HG03196 (cell line): ENCODE results near the gene PEX5L.
"Not testable (repeated sequence)": the region's sequence is repeated elsewhere in the genome, so short reads cannot be mapped to it uniquely, and the experiment has no call there.

Experiments
- ATAC-seq: cut with Tn5 transposase; IDR thresholded peaks from one replicate; pipeline ENCODE4 v1.9.1; 2021; ENCODE audit not compliant: unreplicated experiment

The PEX5L gene

GRCh38 chr3:179794355-179794754, 242.4 kb downstream of the PEX5L start:
- ATAC-seq = no peak

- ATAC-seq = no peak
Observed at GRCh38 chr3:179791793-179792192, 244.9 kb downstream of the PEX5L start.

- ATAC-seq = no peak
Observed at GRCh38 chr3:179788996-179789395, 247.7 kb downstream of the PEX5L start.

- not testable (repeated sequence) for ATAC-seq
Observed at GRCh38 chr3:179782841-179783240, 253.9 kb downstream of the PEX5L start.

- ATAC-seq = no peak
Observed at GRCh38 chr3:179775416-179776122, 261.2 kb downstream of the PEX5L start.

- no peak for ATAC-seq
Observed at GRCh38 chr3:179772297-179772696, 264.4 kb downstream of the PEX5L start.

- no peak for ATAC-seq
Observed at GRCh38 chr3:179771797-179772196, 264.9 kb downstream of the PEX5L start.

- no peak for ATAC-seq
Observed at GRCh38 chr3:179769411-179770247, 267.1 kb downstream of the PEX5L start.

- ATAC-seq = no peak
Observed at GRCh38 chr3:179768080-179768479, 268.7 kb downstream of the PEX5L start.

GRCh38 chr3:179766416-179767133, 270.2 kb downstream of the PEX5L start:
- ATAC-seq = no peak

GRCh38 chr3:179765396-179765795, 271.3 kb downstream of the PEX5L start:
- ATAC-seq = no peak

GRCh38 chr3:179760944-179761343, 275.8 kb downstream of the PEX5L start:
- ATAC-seq = no peak

GRCh38 chr3:179750720-179751328, 285.9 kb downstream of the PEX5L start:
- ATAC-seq = no peak

- no peak for ATAC-seq
Observed at GRCh38 chr3:179745716-179746115, 291.0 kb downstream of the PEX5L start.

GRCh38 chr3:179745079-179745478, 291.7 kb downstream of the PEX5L start:
- no peak for ATAC-seq
